ENCODE measurements around the gene TXNDC11.

- TF ChIP-seq CTCF (IDR thresholded peaks at IDR 0.05) (no peak), SREBF2 (IDR thresholded peaks at IDR 0.05) (no peak), SMC3 (IDR thresholded peaks at IDR 0.05) (no peak), RAD21 (conservative IDR thresholded peaks at IDR 0.05 in 1 of 2, IDR thresholded peaks at IDR 0.05 in 1 of 2) (no peak), JUN (IDR thresholded peaks at IDR 0.05) (no peak), ZC3H11A (IDR thresholded peaks at IDR 0.05) (no peak), MAX (IDR thresholded peaks at IDR 0.05) (no peak), BHLHE40 (IDR thresholded peaks at IDR 0.05; ENCODE audit: low read depth, low read length) (no peak), CHD2 (IDR thresholded peaks at IDR 0.05; ENCODE audit: low read length, partially characterized antibody) (no peak)
Measured at GRCh38 chr16:11700264-11701029, 42.2 kb downstream of the TXNDC11 start.

Measured in A549 (cell line).